Natural killer cell (primary cell): ENCODE results near the gene NCSTN. TPM values are rescaled to one million over a fixed set of nuclear protein-coding genes. Genes with fewer than 3 reads are reported as not detected.

Experiments
- ATAC-seq, 3 donors: fragments of 150-1000 bp in 2 of 3; fragments of 200-7000 bp in 1 of 3; cut with Tn5 transposase; 1 replicate in 1 of 3; 2 replicates in 2 of 3; pipeline ENCODE4 v1.10.0; 2021; ENCODE audit warnings: mild to moderate bottlenecking in 2 of 3, moderate library complexity in 2 of 3
- DNase-seq, 2 donors: peaks; one replicate each; pipeline versions ENCODE4 v3.0.0 to v3.0.0-alpha.2; 2013 to 2021; ENCODE audit warnings: mixed read lengths in 1 of 2
- H3K27ac ChIP-seq: one replicate; pipeline ENCODE4 v1.5.1; 2013; ENCODE audit warnings: mild to moderate bottlenecking, low read length
- H3K27me3 ChIP-seq: one replicate; pipeline ENCODE4 v1.6.1; 2013; ENCODE audit warnings: low read length; ENCODE audit not compliant: control insufficient read depth, insufficient read depth
- H3K36me3 ChIP-seq: one replicate; pipeline ENCODE4 v1.6.1; 2013; ENCODE audit warnings: low read length; ENCODE audit not compliant: control insufficient read depth, insufficient read depth
- H3K4me1 ChIP-seq: one replicate; pipeline ENCODE4 v1.6.1; 2013; ENCODE audit warnings: low read length; ENCODE audit not compliant: control insufficient read depth, insufficient read depth
- H3K4me3 ChIP-seq: one replicate; pipeline ENCODE4 v1.5.1; 2013; ENCODE audit warnings: low read length
- H3K9me3 ChIP-seq: one replicate; pipeline ENCODE4 v1.6.1; 2013; ENCODE audit warnings: low read length; ENCODE audit not compliant: control insufficient read depth, insufficient read depth
- H3K27ac Mint-ChIP-seq, 2 donors: one replicate each; pipeline ENCODE4 v1.8.0; 2022; ENCODE audit warnings: mild to moderate bottlenecking in 2 of 2, mixed read lengths in 2 of 2, moderate library complexity in 1 of 2
- H3K27me3 Mint-ChIP-seq, 2 donors: one replicate each; pipeline ENCODE4 v1.8.0; 2022; ENCODE audit warnings: low read depth in 2 of 2, mixed read lengths in 2 of 2
- H3K36me3 Mint-ChIP-seq: one replicate; pipeline ENCODE4 v1.8.0; 2022; ENCODE audit warnings: mixed read lengths
- H3K4me1 Mint-ChIP-seq, 2 donors: one replicate each; pipeline ENCODE4 v1.8.0; 2022; ENCODE audit warnings: mixed read lengths in 2 of 2
- H3K4me3 Mint-ChIP-seq: one replicate; pipeline ENCODE4 v1.8.0; 2022; ENCODE audit warnings: mild to moderate bottlenecking, moderate library complexity, mixed read lengths
- H3K9me3 Mint-ChIP-seq, 2 donors: one replicate each; pipeline ENCODE4 v1.8.0; 2022; ENCODE audit warnings: mixed read lengths in 2 of 2
- CTCF ChIP-seq: fragments of 200-600 bp; IDR thresholded peaks from one replicate; pipeline ENCODE4 v1.8.0; 2022; ENCODE audit warnings: antibody characterized with exemption
- WGBS: methylation state at CpG from one replicate; pipeline ENCODE4 v1.1.7; 2013; ENCODE audit warnings: missing lambda C conversion rate; ENCODE audit not compliant: insufficient coverage; 5-methylcytosine and 5-hydroxymethylcytosine counted together
- intact Hi-C: fragments of 100-400 bp; cut with micrococcal nuclease; formaldehyde crosslinking; loops from one replicate; pipeline ENCODE4 v1.14.2; 2022
- total RNA-seq, 4 donors: library from RNA; stranded (reverse); fragments of 120-200 nt in 1 of 4; gene quantifications; one replicate each; pipeline versions ENCODE4 v1.2.3 to v1.2.4, GENCODE V29; 2013 to 2022

NCSTN gene
- total RNA-seq, 3 donors from 2014 or later (not counting 1 experiment from before 2014, with no cell fraction given) = 104 to 140 (median 110) TPM

- H3K36me3 Mint-ChIP-seq = peaks cover 52% of the 10 kb centered on the region
- intact Hi-C loops = no loop called here
Measured at GRCh38 chr1:160357286-160358002, 14.3 kb downstream of the NCSTN start.

DNA sequence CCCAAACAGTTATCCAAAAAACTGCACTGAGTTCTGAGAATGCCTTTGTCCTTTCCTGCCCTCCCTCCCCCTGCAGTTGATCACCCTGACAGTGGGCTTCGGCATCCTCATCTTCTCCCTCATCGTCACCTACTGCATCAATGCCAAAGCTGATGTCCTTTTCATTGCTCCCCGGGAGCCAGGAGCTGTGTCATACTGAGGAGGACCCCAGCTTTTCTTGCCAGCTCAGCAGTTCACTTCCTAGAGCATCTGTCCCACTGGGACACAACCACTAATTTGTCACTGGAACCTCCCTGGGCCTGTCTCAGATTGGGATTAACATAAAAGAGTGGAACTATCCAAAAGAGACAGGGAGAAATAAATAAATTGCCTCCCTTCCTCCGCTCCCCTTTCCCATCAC is 14.9 kb downstream of the NCSTN start:
- no peak for TF ChIP-seq CTCF
- H3K36me3 Mint-ChIP-seq = peaks cover 47% of the 10 kb centered on the region
- peaks cover 0 to 6% of the 10 kb centered on the region in 2 donors for H3K4me1 Mint-ChIP-seq

More at GRCh38 chr1:160357286-160358002, 14.3 kb downstream of the NCSTN start:
- H3K27me3 ChIP-seq = no peaks in the 10 kb centered on the region
- DNase-seq (no peak), ATAC-seq (no peak)
- no peaks in the 10 kb centered on the region for H3K9me3 Mint-ChIP-seq
- H3K27ac Mint-ChIP-seq = peak overlapping the region in 1 of 2 donors; percentile 52
- no peak for TF ChIP-seq CTCF
- H3K4me3 ChIP-seq = no peak overlapping the region
- H3K27ac ChIP-seq = no peak overlapping the region
- H3K4me3 Mint-ChIP-seq = no peak overlapping the region
- H3K9me3 ChIP-seq = no peaks in the 10 kb centered on the region
- no peaks in the 10 kb centered on the region for H3K4me1 ChIP-seq
- H3K4me1 Mint-ChIP-seq = peaks cover 0 to 5% of the 10 kb centered on the region in 2 donors
- WGBS = 90% methylated on average over 7 of the region's 7 CpGs
- H3K27me3 Mint-ChIP-seq = no peaks in the 10 kb centered on the region
- peaks cover 72% of the 10 kb centered on the region for H3K36me3 ChIP-seq

DNA sequence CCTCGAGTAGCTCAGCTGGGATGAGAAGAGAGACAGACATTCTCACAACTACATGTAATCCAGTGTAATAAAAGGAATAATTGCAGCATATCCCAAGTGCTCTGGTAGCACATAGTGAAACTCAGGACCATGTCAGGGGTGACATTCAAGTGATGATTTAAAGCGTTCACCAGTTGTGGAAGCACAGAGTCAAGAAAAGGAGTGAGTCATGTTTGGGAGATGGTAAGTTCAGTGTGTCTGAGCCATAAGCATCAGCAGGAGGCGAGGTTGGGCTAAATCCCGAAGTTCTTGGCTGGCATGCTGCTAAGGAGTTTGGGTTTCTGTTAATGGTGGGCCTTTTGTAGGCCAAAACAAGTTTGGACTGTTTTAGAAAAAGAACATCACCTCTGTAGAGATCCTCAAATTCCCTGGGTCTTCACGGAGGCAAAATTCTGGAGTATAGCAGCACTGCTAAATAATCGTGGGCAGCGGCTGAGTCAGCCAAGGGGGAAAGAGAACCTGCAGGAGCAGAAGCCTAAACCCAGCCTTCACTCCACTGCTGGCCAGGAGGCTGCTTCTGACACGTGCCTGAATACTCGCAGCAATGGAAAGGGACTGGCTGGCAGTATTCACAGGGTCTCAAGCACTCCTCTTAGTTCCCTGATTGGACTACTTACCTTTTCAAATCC is 16.5 kb downstream of the NCSTN start:
- no peaks in the 10 kb centered on the region for H3K27me3 Mint-ChIP-seq
- H3K9me3 ChIP-seq = no peaks in the 10 kb centered on the region
- no peaks in the 10 kb centered on the region for H3K27me3 ChIP-seq
- H3K36me3 Mint-ChIP-seq = peaks cover 33% of the 10 kb centered on the region
- no peak overlapping the region for H3K4me3 ChIP-seq
- H3K4me3 Mint-ChIP-seq = no peak overlapping the region
- peaks cover 0 to 6% of the 10 kb centered on the region in 2 donors for H3K4me1 Mint-ChIP-seq
- intact Hi-C loops = no loop called here
- no peak for ATAC-seq
- DNase-seq = no peak
- peaks cover 50% of the 10 kb centered on the region for H3K36me3 ChIP-seq
- TF ChIP-seq CTCF = no peak
- H3K27ac ChIP-seq = no peak overlapping the region
- H3K4me1 ChIP-seq = no peaks in the 10 kb centered on the region
- no peak overlapping the region for H3K27ac Mint-ChIP-seq
- 97% methylated on average over 8 of the region's 9 CpGs for WGBS
- no peaks in the 10 kb centered on the region for H3K9me3 Mint-ChIP-seq

More for the DNA sequence above, 14.9 kb downstream of the NCSTN start:
- H3K27me3 Mint-ChIP-seq = no peaks in the 10 kb centered on the region
- no peaks in the 10 kb centered on the region for H3K4me1 ChIP-seq
- intact Hi-C loops = no loop called here
- no peaks in the 10 kb centered on the region for H3K9me3 Mint-ChIP-seq
- H3K4me3 Mint-ChIP-seq = no peak overlapping the region
- WGBS = 95% methylated on average over 4 of the region's 4 CpGs
- peaks cover 66% of the 10 kb centered on the region for H3K36me3 ChIP-seq
- no peak for DNase-seq
- ATAC-seq = no peak
- peak overlapping the region; percentile 26 to 52 for H3K27ac Mint-ChIP-seq
- no peak overlapping the region for H3K4me3 ChIP-seq
- no peaks in the 10 kb centered on the region for H3K9me3 ChIP-seq
- H3K27me3 ChIP-seq = no peaks in the 10 kb centered on the region
- no peak overlapping the region for H3K27ac ChIP-seq
